HepG2 (cell line): Measurements from ENCODE around the gene PATZ1. TPM values are rescaled to one million over a fixed set of nuclear protein-coding genes. Genes with fewer than 3 reads are reported as not detected.

ENCODE experiments used
- HMG20A ChIP-seq: IDR thresholded peaks from 2 replicates; pipeline ENCODE4 v1.6.1; 2016; ENCODE audit warnings: borderline replicate concordance
- KAT7 ChIP-seq: IDR thresholded peaks from 2 replicates; pipeline ENCODE4 v1.6.1; 2018; ENCODE audit warnings: borderline replicate concordance, missing compliant biosample characterization
- NFE2 ChIP-seq: sonication (generic); formaldehyde crosslinking; IDR thresholded peaks from 2 replicates; pipeline ENCODE4 v1.4.0; 2020; ENCODE audit warnings: missing genetic modification reagents
- NONO ChIP-seq, 2 experiments: fragments of 450-650 bp in 1 of 2; sonication (generic) in 1 of 2; formaldehyde crosslinking in 1 of 2; IDR thresholded peaks in 1 of 2; conservative IDR thresholded peaks in 1 of 2; 2 replicates each; pipeline versions ENCODE4 v1.6.1 to v1.8.0; 2017 to 2022; ENCODE audit warnings: mild to moderate bottlenecking in 1 of 2, missing genetic modification reagents in 1 of 2, moderate library complexity in 1 of 2
- PAF1 ChIP-seq: IDR thresholded peaks from 2 replicates; pipeline ENCODE4 v1.6.1; 2016; ENCODE audit warnings: missing genetic modification reagents, missing compliant biosample characterization
- PHF20 ChIP-seq: sonication (generic); formaldehyde crosslinking; IDR thresholded peaks from 2 replicates; pipeline ENCODE4 v1.5.0; 2020; ENCODE audit warnings: mild to moderate bottlenecking, missing genetic modification reagents
- TARDBP ChIP-seq: sonication (generic); formaldehyde crosslinking; IDR thresholded peaks from 2 replicates; pipeline ENCODE4 v1.8.0; 2022; ENCODE audit warnings: mild to moderate bottlenecking, missing genetic modification reagents
- ZBTB21 ChIP-seq: sonication (generic); formaldehyde crosslinking; IDR thresholded peaks from 2 replicates; pipeline ENCODE4 v1.4.0; 2020; ENCODE audit warnings: missing genetic modification reagents
- ZBTB3 ChIP-seq: sonication (generic); formaldehyde crosslinking; IDR thresholded peaks from 2 replicates; pipeline ENCODE4 v1.4.0; 2020; ENCODE audit warnings: low read depth, mild to moderate bottlenecking, moderate library complexity, missing genetic modification reagents, borderline replicate concordance
- ZBTB42 ChIP-seq: sonication (generic); formaldehyde crosslinking; IDR thresholded peaks from 2 replicates; pipeline ENCODE4 v1.5.0; 2020; ENCODE audit warnings: mild to moderate bottlenecking, missing genetic modification reagents
- ZMYM3 ChIP-seq: sonication (generic); formaldehyde crosslinking; IDR thresholded peaks from 2 replicates; pipeline ENCODE4 v1.5.1; 2020; ENCODE audit warnings: mild to moderate bottlenecking, missing genetic modification reagents
- polyA plus RNA-seq, 8 experiments: library from polyadenylated mRNA; depleted of rRNA in 3 of 8; stranded (reverse) in 7 of 8; unstranded in 1 of 8; fragments of >200 nt; fragmentation: Illumina TruSeq in 4 of 8; extraction: Trizol in 4 of 8; gene quantifications; 2 replicates each; pipeline versions ENCODE4 v1.2.1 to v1.2.3, GENCODE V29; 2011 to 2016; ENCODE audit warnings: low read depth in 4 of 8, missing spikeins in 1 of 8, mixed read lengths in 1 of 8; ENCODE audit not compliant: insufficient read depth in 1 of 8
- total RNA-seq, 5 experiments: library from RNA; depleted of rRNA; stranded (reverse); fragments of >200 nt; fragmentation: Illumina TruSeq; extraction: Trizol; gene quantifications; 2 replicates each; pipeline ENCODE4 v1.2.3, GENCODE V29; 2016; ENCODE audit warnings: low read depth in 1 of 5
- TF ChIP-seq, protein P1 (sequence below): sonication (generic); formaldehyde crosslinking; IDR thresholded peaks from 2 replicates; pipeline ENCODE4 v1.5.0; 2020; ENCODE audit warnings: missing genetic modification reagents
- TF ChIP-seq, protein P2 (sequence below): sonication (generic); formaldehyde crosslinking; conservative IDR thresholded peaks from 2 replicates; pipeline ENCODE4 v1.4.0; 2020; ENCODE audit warnings: mild to moderate bottlenecking, missing genetic modification reagents, moderate library complexity
- TF ChIP-seq, protein P3 (sequence below): sonication (generic); formaldehyde crosslinking; IDR thresholded peaks from 2 replicates; pipeline ENCODE4 v1.5.1; 2020; ENCODE audit warnings: missing genetic modification reagents, mild to moderate bottlenecking, borderline replicate concordance
- TF ChIP-seq, protein P4 (sequence below): sonication (generic); formaldehyde crosslinking; conservative IDR thresholded peaks from 2 replicates; pipeline ENCODE4 v1.8.0; 2022; ENCODE audit warnings: missing genetic modification reagents
- TF ChIP-seq, protein P5 (sequence below): sonication (generic); formaldehyde crosslinking; IDR thresholded peaks from 2 replicates; pipeline ENCODE4 v1.5.1; 2020; ENCODE audit warnings: mild to moderate bottlenecking, missing genetic modification reagents, moderate library complexity

Gene PATZ1
- total and polyA plus RNA-seq, 2 of the 13 experiments (the other 11 are each of a cell fraction or from before 2014, with no cell fraction given) = 24.9 to 30.5 TPM

DNA sequence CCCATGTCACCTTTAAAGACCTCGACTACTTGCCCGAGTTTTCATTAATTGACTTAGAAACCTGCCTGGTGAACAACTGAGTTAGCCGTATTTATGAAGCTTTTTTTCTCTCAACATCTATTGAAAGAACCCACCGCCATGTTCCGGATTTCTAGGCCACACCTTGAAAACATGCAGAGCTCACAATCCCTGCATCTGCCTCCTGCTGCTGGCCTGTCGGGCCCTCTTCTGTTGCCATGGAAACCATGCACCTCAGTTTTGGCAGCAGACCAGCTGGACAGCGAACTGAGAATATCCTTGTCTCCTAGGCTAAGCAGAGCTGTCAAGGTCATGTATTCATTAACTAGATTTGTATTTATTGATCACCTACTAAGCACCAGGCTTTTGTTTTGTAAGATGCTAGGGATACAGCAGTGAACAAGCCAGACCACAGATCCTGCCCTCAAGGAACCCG lies 4.3 kb upstream of the PATZ1 start (continued):
- peak; percentile 15; the same call in 1 of the 2 replicates for TF ChIP-seq HMG20A (CRISPR knock-in tag)
- TF ChIP-seq, protein P1, sequence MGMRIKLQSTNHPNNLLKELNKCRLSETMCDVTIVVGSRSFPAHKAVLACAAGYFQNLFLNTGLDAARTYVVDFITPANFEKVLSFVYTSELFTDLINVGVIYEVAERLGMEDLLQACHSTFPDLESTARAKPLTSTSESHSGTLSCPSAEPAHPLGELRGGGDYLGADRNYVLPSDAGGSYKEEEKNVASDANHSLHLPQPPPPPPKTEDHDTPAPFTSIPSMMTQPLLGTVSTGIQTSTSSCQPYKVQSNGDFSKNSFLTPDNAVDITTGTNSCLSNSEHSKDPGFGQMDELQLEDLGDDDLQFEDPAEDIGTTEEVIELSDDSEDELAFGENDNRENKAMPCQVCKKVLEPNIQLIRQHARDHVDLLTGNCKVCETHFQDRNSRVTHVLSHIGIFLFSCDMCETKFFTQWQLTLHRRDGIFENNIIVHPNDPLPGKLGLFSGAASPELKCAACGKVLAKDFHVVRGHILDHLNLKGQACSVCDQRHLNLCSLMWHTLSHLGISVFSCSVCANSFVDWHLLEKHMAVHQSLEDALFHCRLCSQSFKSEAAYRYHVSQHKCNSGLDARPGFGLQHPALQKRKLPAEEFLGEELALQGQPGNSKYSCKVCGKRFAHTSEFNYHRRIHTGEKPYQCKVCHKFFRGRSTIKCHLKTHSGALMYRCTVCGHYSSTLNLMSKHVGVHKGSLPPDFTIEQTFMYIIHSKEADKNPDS = no peak
- no peak for TF ChIP-seq ZBTB21
- peak; percentile 83 for TF ChIP-seq ZMYM3 (CRISPR knock-in tag)
- TF ChIP-seq TARDBP = no peak
- TF ChIP-seq PHF20 = no peak
- TF ChIP-seq KAT7 (CRISPR knock-in tag) = no peak
- TF ChIP-seq, protein P2, sequence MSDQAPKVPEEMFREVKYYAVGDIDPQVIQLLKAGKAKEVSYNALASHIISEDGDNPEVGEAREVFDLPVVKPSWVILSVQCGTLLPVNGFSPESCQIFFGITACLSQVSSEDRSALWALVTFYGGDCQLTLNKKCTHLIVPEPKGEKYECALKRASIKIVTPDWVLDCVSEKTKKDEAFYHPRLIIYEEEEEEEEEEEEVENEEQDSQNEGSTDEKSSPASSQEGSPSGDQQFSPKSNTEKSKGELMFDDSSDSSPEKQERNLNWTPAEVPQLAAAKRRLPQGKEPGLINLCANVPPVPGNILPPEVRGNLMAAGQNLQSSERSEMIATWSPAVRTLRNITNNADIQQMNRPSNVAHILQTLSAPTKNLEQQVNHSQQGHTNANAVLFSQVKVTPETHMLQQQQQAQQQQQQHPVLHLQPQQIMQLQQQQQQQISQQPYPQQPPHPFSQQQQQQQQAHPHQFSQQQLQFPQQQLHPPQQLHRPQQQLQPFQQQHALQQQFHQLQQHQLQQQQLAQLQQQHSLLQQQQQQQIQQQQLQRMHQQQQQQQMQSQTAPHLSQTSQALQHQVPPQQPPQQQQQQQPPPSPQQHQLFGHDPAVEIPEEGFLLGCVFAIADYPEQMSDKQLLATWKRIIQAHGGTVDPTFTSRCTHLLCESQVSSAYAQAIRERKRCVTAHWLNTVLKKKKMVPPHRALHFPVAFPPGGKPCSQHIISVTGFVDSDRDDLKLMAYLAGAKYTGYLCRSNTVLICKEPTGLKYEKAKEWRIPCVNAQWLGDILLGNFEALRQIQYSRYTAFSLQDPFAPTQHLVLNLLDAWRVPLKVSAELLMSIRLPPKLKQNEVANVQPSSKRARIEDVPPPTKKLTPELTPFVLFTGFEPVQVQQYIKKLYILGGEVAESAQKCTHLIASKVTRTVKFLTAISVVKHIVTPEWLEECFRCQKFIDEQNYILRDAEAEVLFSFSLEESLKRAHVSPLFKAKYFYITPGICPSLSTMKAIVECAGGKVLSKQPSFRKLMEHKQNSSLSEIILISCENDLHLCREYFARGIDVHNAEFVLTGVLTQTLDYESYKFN (CRISPR knock-in tag) = peak; percentile 61
- TF ChIP-seq, protein P3, sequence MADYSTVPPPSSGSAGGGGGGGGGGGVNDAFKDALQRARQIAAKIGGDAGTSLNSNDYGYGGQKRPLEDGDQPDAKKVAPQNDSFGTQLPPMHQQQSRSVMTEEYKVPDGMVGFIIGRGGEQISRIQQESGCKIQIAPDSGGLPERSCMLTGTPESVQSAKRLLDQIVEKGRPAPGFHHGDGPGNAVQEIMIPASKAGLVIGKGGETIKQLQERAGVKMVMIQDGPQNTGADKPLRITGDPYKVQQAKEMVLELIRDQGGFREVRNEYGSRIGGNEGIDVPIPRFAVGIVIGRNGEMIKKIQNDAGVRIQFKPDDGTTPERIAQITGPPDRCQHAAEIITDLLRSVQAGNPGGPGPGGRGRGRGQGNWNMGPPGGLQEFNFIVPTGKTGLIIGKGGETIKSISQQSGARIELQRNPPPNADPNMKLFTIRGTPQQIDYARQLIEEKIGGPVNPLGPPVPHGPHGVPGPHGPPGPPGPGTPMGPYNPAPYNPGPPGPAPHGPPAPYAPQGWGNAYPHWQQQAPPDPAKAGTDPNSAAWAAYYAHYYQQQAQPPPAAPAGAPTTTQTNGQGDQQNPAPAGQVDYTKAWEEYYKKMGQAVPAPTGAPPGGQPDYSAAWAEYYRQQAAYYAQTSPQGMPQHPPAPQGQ (CRISPR knock-in tag) = no peak
- no peak for TF ChIP-seq ZBTB42 (CRISPR knock-in tag)
- no peak for TF ChIP-seq PAF1 (CRISPR knock-in tag)
- TF ChIP-seq, protein P4, sequence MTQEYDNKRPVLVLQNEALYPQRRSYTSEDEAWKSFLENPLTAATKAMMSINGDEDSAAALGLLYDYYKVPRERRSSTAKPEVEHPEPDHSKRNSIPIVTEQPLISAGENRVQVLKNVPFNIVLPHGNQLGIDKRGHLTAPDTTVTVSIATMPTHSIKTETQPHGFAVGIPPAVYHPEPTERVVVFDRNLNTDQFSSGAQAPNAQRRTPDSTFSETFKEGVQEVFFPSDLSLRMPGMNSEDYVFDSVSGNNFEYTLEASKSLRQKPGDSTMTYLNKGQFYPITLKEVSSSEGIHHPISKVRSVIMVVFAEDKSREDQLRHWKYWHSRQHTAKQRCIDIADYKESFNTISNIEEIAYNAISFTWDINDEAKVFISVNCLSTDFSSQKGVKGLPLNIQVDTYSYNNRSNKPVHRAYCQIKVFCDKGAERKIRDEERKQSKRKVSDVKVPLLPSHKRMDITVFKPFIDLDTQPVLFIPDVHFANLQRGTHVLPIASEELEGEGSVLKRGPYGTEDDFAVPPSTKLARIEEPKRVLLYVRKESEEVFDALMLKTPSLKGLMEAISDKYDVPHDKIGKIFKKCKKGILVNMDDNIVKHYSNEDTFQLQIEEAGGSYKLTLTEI = no peak
- TF ChIP-seq NFE2 (CRISPR knock-in tag) = no peak
- no peak for TF ChIP-seq NONO (IDR thresholded peaks at IDR 0.05)
- no peak for TF ChIP-seq NONO (CRISPR knock-in tag; conservative IDR thresholded peaks at IDR 0.05)
- TF ChIP-seq, protein P5, sequence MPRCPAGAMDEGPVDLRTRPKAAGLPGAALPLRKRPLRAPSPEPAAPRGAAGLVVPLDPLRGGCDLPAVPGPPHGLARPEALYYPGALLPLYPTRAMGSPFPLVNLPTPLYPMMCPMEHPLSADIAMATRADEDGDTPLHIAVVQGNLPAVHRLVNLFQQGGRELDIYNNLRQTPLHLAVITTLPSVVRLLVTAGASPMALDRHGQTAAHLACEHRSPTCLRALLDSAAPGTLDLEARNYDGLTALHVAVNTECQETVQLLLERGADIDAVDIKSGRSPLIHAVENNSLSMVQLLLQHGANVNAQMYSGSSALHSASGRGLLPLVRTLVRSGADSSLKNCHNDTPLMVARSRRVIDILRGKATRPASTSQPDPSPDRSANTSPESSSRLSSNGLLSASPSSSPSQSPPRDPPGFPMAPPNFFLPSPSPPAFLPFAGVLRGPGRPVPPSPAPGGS (CRISPR knock-in tag) = no peak
- no peak for TF ChIP-seq ZBTB3 (CRISPR knock-in tag)
